Measurements from ENCODE around the gene WFDC13.
"Not testable (repeated sequence)": the region's sequence is repeated elsewhere in the genome, so short reads cannot be mapped to it uniquely, and the experiment has no call there.

WFDC13 gene, protein sequence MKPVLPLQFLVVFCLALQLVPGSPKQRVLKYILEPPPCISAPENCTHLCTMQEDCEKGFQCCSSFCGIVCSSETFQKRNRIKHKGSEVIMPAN
- total RNA-seq = 0 to 0.66 (median 0) reads per million in 17 experiments

DNA sequence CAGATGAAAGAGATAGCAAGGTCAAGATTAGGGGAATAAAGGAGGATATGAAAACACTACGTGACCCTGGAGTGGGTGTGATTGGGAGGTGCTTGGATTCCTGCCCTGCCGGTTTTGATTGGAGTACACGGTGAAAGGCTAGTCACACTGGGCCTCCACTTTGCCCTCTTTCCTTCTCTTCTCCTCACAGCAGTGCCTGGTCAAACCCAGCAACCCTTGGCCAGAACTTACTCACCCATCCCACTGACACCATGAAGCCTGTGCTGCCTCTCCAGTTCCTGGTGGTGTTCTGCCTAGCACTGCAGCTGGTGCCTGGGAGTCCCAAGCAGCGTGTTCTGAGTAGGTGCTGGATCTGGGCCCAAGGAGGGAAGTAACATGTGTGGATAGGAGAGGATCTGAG, at the start of gene WFDC13:
WFDC13 (plus strand) TSS at position 166 of the 400 bp plus-strand sequence; CDS start at position 252, 86 bp downstream.
- DNase-seq = no peak

DNA sequence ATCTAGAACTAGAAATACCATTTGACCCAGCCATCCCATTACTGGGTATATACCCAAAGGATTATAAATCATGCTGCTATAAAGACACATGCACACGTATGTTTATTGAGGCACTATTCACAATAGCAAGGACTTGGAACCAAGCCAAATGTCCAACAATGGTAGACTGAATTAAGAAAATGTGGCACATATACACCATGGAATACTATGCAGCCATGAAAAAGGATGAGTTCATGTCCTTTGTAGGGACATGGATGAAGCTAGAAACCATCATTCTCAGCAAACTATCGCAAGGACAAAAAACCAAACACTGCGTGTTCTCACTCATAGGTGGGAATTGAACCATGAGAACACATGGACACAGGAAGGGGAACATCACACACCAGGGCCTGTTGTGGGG, 44.8 kb upstream of the WFDC13 start:
- not testable (repeated sequence) for DNase-seq

DNA sequence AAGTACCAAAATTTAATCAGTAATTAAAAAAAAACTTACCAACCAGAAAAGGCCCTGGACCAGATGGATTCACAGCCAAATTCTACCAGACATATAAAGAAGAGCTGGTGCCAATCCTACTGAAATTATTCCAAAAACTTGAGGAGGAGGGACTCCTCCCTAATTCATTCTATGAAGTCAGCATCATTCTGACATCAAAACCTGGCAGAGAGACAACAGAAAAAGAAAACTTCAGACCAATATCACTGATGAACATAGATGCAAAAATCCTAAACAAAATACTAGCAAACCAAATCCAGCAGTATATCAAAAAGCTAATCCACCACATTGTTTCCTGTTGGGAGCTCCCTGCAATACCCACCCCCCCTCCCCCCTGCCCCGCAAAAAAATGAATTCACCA, 31.7 kb upstream of the WFDC13 start, which contains the start of gene WFDC11:
WFDC11 (minus strand) TSS at position 101 of the 400 bp plus-strand sequence. CDS start 19,639 bp downstream, outside the sequence.
- DNase-seq = no peak

DNA sequence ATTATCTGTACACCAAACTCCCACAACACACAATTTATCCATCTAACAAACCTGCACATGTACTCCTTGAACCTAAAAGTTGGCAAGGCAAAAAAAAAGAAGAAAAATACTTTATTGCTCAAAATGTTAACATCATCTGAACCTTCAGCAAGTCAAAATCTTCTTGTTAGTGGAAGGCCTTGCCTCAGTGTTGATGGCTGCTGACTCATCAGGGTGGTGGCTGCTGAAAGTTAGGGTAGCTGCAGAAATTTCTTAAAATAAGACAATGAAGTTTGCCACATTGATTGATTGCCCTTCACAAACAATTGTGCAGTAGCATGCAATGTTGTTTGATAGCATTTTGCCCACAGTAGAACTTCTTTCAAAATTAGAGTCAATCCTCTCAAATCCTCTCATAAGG, 29.1 kb upstream of the WFDC13 start:
- no peak for DNase-seq

DNA sequence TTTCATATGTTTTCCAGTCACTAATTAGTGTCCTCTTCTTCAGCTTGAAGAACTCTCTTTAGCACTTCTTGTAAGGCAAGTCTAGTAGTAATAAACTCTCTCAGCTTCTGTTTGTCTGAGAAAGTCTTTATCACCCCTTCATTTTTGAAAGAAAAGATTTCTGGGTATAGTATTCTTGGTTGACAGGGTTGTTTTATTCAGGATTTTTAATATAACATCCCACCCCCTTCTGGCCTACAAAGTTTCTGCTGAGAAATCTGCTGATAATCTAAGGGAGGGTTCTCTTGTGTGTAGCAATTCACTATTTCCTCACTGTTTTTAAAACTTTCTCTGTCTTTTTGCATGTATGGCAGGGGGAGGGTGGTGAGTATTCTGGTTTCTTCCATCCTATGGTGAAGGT, 22.2 kb upstream of the WFDC13 start:
- no peak for DNase-seq

DNA sequence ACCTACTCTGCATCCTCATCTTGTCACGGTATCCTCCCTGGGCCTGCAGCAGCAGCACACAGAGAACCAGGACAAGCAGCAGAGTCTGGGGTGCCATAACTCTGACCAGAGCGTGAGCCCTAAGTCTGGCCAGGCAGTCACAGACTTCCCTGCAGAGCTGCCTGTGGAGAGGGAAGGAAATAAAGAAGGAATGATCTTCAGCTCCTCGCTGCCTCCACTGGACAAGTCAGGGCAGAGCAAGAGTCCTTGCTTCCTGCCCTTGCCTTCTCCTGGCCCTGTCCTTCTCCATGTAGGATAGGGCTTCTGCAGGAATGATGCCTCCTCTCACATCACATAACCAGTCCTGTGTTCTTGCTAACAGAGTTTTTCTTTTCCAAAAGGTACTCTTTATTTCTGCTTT, 15.9 kb upstream of the WFDC13 start:
- peak in 3 of 4 experiments; percentile 8 to 31 (median 28) for DNase-seq

DNA sequence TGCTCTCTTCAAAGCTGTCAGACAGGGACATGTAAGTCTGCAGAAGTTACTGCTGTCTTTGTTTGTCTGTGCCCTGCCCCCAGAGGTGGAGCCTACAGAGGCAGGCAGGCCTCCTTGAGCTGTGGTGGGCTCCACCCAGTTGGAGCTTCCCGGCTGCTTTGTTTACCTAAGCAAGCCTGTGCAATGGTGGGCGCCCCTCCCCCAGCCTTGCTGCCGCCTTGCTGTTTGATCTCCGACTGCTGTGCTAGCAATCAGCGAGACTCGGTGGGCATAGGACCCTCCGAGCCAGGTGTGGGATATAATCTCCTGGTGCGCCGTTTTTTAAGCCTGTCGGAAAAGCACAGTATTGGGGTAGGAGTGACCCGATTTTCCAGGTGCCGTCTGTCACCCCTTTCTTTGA, 8.5 kb upstream of the WFDC13 start:
- DNase-seq = not testable (repeated sequence)

DNA sequence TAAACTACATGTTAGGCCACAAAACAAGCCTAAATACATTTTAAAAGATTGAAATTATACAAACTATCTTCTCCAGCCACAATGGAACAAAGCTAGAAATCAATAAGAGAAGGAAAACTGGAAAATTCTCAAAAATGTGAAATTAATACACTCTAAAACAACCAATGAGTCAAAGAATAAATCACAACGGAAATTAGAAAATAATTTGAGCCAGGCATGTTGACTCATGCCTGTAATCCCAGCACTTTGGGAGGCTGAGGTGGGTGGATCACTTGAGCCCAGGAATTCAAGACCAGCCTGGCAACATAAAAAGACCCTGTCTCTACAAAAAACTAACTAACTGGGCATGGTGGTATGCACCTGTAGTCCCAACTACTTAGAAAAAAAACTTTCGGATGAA, 6.3 kb upstream of the WFDC13 start:
- DNase-seq = no peak

DNA sequence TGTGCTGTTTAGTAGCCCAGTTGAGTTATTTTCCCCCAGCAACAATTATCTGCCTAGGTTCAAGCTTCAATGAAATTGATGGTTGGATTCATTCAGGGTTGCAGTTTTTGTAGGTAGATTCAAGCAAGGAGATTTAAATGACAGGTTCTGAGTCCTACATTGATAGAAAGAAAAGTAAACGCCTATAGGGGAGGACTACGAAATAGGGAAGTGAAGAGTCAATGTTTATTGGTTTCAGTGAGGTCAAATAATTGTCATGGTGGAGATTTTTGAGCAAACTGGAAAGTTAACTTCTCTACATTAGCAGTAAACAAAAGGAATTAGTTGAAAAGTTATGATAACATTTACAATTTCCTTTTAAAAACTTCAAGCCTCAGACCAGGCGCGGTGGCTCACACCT, 734 bp upstream of the WFDC13 start:
- DNase-seq = no peak

DNA sequence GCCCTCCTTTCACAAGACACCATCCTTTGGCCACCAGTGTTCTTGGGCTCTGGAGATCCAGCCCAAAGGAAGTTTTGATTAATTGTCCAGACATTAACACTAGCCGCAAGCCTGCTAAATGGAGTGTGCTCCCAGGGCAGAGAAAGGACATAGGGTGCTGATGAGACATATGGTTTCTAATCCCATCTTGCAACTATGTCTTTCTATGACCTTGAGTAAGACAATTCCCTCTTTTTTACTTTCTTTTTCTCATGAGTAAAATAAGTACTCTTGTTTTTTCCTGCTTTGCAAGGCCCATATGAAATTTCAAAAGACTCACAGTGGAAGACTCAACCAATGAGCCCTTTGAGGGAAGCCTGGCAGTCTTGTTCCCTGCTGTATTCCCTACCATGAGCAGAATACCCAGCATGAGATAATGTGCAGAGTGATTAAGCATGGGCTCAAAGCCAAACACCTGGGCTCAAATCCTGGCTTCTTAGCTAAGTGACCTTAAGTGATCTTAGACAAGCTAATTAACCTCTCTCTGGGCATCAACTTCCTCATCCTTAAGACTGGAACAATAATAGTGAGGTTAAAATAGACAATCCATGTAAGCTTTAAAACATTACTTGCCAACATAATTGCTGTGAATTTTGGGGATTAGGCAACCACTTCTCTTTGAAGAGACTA, 3.3 kb downstream of the WFDC13 start, which contains the start of gene WFDC10B:
WFDC10B (minus strand) TSS at position 51 of the 669 bp plus-strand sequence. CDS start 19,027 bp downstream, outside the sequence.
- DNase-seq = no peak

DNA sequence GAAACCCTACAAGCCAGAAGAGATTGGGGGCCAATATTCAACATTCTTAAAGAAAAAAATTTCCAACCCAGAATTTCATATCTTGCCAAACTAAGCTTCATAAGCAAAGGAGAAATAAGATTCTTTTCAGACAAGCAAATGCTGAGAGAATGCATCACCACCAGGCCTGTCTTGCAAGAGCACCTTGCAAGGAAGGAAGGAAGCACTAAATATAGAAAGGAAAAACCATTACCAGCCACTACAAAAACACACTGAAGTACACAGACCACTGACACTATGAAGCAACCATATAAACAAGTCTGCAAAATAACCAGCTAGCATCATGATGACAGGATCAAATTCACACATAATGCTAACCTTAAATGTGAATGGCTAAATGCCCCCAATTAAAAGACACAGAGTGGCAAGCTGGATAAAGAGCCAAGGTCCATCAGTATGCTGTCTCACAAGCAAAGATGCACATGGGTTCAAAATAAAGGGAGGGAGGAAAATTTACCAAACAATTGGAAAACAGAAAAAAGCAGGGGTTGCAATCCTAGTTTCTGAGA, 14.4 kb downstream of the WFDC13 start:
- DNase-seq = not testable (repeated sequence)

DNA sequence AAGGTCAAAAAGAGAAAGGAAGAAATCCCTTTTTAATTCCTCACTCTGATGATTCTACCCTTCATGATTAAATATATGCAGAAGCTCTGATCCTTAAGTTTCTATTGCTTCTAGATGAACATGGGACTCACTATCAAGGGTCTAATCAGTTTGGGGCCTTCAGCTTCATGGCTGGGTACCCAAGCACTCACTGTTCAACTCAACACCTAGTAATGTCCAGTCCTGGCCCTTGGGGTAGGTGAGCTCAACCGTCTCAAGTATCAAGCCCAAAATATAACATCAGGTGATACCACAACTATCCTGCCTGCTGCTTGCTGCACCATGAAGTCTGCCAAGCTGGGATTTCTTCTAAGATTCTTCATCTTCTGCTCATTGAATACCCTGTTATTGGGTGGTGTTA, 20.2 kb downstream of the WFDC13 start, which contains the start of gene SPINT4:
SPINT4 (plus strand) TSS at position 301 of the 400 bp plus-strand sequence; CDS start at position 322, 21 bp downstream.
- no peak for DNase-seq

DNA sequence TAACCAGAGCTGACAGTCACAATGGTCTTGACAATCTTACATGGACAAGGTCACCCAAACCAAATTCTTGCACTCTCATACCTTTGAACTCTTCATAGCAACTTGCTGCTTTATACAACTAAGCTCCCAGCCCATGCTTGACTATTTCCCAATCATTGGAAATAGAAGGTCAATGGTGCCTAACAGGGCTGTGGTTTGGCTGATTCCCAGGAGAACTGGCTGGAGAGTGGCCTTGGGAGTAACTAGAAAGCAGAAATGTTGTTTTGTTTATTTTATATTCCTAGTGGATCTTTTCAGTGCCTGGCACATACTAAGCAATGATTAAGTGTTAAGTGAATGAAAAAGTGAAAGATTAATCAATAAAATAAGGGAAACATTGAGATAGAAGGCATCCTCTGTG, 23.3 kb downstream of the WFDC13 start:
- DNase-seq = no peak

DNA sequence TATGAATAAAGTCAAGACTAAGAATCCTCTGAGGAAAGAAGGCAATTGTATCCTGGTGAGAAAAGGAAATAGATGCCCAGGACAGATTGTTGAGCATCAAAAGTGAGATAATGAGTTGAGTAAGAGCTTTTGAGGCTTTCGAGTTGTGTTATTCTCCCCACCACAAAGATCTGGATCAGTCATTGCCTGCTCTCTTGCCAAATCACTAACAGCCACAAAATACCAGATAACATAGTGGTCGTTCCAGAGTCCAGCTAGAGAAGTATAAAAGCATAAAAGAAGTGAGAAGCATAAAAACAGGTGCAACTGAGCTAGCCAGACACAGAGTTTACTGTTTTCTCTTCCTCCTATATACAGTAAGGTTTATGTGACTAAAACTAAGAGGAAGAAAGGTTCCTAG, 25.2 kb downstream of the WFDC13 start:
- no peak for DNase-seq

DNA sequence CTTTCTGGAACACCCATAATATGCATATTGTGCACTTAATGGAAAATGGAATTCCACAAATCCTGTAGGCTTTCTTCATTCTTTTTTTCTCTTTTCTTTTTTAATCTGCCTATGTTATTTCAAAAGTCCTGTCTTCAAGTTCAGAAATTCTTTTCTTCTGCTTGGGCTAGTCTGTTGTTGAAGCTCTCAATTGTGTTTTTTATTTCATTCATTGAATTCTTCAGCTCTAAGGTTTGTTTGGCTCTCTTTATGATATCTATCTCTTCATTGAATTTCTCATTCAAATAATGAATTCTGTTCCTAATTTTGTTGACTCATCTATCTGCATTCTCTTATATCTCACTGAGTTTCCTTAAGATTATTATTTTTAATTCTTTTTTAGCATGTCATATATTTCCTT, 30.4 kb downstream of the WFDC13 start:
- DNase-seq = no peak

DNA sequence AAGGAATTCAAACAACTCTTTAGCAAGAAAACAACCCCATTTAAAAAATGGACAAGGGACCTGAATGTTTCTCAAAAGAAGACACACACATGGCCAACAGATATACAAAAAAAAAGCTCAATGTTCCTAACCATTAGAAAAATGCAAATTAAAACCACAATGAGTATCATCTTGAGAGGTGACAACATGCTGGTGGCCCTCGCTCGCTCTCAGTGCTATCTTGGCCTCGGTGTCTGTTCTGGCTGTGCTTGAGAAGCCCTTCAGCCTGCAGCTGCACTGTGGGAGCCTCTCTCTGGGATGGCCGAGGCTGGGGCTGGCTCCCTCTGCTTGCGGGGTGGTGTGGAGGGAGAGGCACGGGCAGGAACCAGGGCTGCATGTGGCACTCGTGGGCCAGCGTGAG, 33.7 kb downstream of the WFDC13 start:
- no peak for DNase-seq

DNA sequence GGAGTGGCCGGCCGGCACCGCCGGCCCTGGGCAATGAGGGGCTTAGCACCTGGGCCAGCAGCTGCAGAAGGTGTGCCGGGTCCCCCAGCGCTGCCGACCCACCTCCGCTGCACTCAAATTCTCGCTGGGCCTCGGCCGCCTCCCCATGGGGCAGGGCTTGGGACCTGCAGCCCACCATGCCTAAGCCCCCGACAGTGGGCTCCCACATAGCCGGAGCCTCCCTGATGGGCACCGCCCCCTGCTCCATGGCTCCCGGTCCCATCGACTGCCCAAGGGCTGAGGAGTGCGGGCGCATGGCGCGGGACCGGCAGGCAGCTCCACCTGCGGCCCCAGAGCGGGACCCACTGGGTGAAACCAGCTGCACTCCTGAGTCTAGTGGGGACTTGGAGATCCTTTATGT, 34.1 kb downstream of the WFDC13 start:
- DNase-seq = no peak

DNA sequence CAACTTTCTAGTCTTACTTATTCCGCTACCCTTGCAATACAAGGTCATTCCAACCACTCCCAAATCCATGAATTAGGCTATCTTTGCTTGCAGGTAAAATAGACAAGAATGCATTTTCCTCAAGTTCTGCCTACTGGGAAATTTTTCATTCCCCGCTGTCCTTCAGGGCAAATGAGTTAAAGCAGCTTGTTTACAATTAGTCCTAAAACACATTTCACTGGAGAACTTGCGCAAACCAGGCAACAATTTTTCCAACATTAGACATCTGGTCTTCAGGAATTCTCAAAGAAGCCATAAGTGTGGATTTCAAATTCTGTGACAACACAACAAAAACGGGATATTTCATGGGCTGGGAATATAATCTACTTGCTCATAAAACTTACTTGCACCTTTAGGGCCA, 40.8 kb downstream of the WFDC13 start:
- DNase-seq = no peak

DNA sequence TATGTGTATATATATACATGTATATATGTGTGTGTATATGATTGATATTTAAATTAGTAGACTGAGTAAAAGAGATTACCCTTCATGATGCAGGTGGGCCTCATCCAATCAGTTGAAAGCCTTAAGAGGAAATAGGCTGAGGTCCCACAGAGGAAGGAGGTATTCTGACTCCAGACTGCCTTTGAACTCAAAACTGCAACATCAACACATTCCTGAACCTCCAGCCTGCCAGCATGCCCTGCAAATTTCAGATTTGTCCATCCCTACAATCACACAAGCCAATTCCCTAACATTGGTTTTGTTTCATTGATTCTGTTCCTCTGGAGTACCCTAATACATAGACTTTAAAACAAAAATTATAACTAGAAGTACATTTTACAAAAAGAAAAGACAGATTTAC, 43.2 kb downstream of the WFDC13 start:
- DNase-seq = no peak

DNA sequence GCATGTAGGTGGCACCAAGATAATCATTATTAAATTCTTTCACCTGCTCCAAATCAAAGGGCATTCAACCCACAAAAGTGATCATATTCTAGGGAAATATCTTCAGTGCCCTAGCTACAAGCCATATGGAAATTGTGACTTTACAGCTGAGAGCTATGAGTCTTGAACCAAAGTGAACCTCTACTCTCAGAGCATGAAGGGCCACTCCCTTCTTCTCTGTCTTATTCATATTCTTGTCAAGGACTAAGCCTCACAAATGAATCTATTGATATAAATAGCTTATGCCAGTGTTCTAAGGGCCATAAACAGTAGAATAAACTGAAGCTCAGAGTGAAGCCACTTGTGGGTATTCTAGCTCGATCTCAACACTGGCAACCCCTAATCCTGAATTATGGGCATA, 49.9 kb downstream of the WFDC13 start:
- no peak for DNase-seq

DNA sequence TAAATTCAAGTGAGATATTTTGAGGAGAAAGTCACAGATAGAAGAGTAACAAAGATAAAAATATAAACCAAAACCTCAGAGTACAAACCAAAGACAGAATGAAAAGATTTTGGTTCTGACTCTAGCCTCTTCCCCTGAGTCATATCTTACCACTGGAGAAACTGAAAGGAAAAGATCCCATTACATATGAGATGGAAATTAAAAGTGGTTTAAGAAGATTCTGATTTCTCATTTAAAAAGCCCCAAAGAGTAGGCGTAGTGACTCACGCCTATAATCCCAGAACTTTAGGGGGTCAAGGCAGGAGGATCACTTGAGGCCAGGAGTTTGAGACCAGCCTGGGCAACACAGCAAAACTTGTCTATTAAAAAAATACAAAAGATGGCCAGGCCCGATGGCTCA, 50.9 kb downstream of the WFDC13 start:
- DNase-seq = no peak

DNA sequence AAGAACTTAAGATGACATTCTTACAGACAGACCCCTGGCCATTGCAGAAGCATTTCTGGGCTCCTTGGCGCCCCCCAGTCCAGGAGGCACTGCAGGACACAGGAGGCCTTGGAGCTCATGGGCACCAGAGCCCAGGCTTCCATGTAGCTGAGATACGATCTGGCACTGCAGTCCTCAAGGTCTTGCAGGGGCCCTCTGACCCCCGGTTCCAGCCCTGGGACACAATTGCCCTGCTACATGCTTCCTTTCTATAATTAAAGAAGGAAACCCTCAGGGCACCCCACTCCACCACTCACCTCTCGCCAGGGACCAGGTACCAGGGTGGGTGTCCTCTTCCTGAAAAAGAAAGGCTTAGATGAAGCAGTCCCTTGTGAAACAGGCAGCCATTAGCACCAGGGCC, 56.3 kb downstream of the WFDC13 start:
- no peak for DNase-seq
